Activated naive CD8-positive, alpha-beta T cell (primary cell): ENCODE measurements around the gene CLPTM1.

Experiments
- H3K27ac Mint-ChIP-seq: one replicate; pipeline ENCODE4 v1.8.0; 2021; ENCODE audit warnings: mixed read lengths
- H3K27me3 Mint-ChIP-seq: one replicate; pipeline ENCODE4 v1.8.0; 2021; ENCODE audit warnings: mixed read lengths
- H3K36me3 Mint-ChIP-seq: one replicate; pipeline ENCODE4 v1.8.0; 2021; ENCODE audit warnings: mixed read lengths
- H3K4me1 Mint-ChIP-seq: one replicate; pipeline ENCODE4 v1.8.0; 2021; ENCODE audit warnings: low read depth, mixed read lengths
- H3K4me3 Mint-ChIP-seq: one replicate; pipeline ENCODE4 v1.8.0; 2021; ENCODE audit warnings: mild to moderate bottlenecking, mixed read lengths
- H3K9me3 Mint-ChIP-seq: one replicate; pipeline ENCODE4 v1.8.0; 2021; ENCODE audit warnings: low read depth, mixed read lengths

The CLPTM1 gene

GRCh38 chr19:45032421-45032820 lies 77.2 kb downstream of the CLPTM1 start:
- no peaks in the 10 kb centered on the region for H3K9me3 Mint-ChIP-seq
- H3K27me3 Mint-ChIP-seq: no peaks in the 10 kb centered on the region
- no peak overlapping the region for H3K27ac Mint-ChIP-seq
- H3K36me3 Mint-ChIP-seq: peaks cover 8% of the 10 kb centered on the region
- no peak overlapping the region for H3K4me3 Mint-ChIP-seq
- H3K4me1 Mint-ChIP-seq: no peaks in the 10 kb centered on the region

GRCh38 chr19:45035755-45036154 lies 80.6 kb downstream of the CLPTM1 start:
- no peaks in the 10 kb centered on the region for H3K27me3 Mint-ChIP-seq
- H3K9me3 Mint-ChIP-seq: no peaks in the 10 kb centered on the region
- no peak overlapping the region for H3K4me3 Mint-ChIP-seq
- peaks cover 8% of the 10 kb centered on the region for H3K36me3 Mint-ChIP-seq
- H3K4me1 Mint-ChIP-seq: peaks cover 18% of the 10 kb centered on the region
- H3K27ac Mint-ChIP-seq: no peak overlapping the region

GRCh38 chr19:45037393-45038169 lies 82.4 kb downstream of the CLPTM1 start:
- Mint-ChIP-seq H3K36me3 (peaks cover 12% of the 10 kb centered on the region), H3K9me3 (no peaks in the 10 kb centered on the region), H3K4me3 (peak overlapping the region; percentile 91), H3K27me3 (no peaks in the 10 kb centered on the region), H3K27ac (no peak overlapping the region), H3K4me1 (peaks cover 31% of the 10 kb centered on the region)

- no peaks in the 10 kb centered on the region for H3K27me3 Mint-ChIP-seq
- H3K36me3 Mint-ChIP-seq: peaks cover 8% of the 10 kb centered on the region
Measured at GRCh38 chr19:45038931-45039893, 84.0 kb downstream of the CLPTM1 start, which contains the start of gene CLASRP. TSS of gene CLASRP (plus strand) at chr19:45039045. CDS start at chr19:45040213, 1,168 bp downstream.

GRCh38 chr19:45040059-45040771 lies 85.0 kb downstream of the CLPTM1 start:
- no peak overlapping the region for H3K27ac Mint-ChIP-seq
- no peaks in the 10 kb centered on the region for H3K9me3 Mint-ChIP-seq
- H3K27me3 Mint-ChIP-seq: no peaks in the 10 kb centered on the region
- H3K36me3 Mint-ChIP-seq: peaks cover 5% of the 10 kb centered on the region
- peaks cover 40% of the 10 kb centered on the region for H3K4me1 Mint-ChIP-seq
- H3K4me3 Mint-ChIP-seq: peak overlapping the region; percentile 91

More at GRCh38 chr19:45038931-45039893, 84.0 kb downstream of the CLPTM1 start, which contains the start of gene CLASRP:
- Mint-ChIP-seq H3K4me3 (peak within 1 kb of the TSS; percentile 91), H3K4me1 (peaks cover 34% of the 10 kb centered on the region), H3K27ac (peak within 1 kb of the TSS; percentile 84), H3K9me3 (no peaks in the 10 kb centered on the region)

GRCh38 chr19:45041125-45041524 lies 85.9 kb downstream of the CLPTM1 start:
- Mint-ChIP-seq H3K36me3 (peaks cover 5% of the 10 kb centered on the region), H3K27me3 (no peaks in the 10 kb centered on the region), H3K9me3 (no peaks in the 10 kb centered on the region), H3K4me1 (peaks cover 48% of the 10 kb centered on the region), H3K4me3 (peak overlapping the region; percentile 74), H3K27ac (peak overlapping the region; percentile 51)
